Embryonic facial prominence (tissue), 1 donor: ENCODE results near the gene CXADR.
A peak's percentile ranks its signal among the peaks of the same experiment; 100 is the strongest.

ENCODE experiments used
- DNase-seq: peaks from one replicate; pipeline ENCODE4 v3.0.0-alpha.2; 2016; ENCODE audit errors: extremely low spot score

Gene CXADR

DNA sequence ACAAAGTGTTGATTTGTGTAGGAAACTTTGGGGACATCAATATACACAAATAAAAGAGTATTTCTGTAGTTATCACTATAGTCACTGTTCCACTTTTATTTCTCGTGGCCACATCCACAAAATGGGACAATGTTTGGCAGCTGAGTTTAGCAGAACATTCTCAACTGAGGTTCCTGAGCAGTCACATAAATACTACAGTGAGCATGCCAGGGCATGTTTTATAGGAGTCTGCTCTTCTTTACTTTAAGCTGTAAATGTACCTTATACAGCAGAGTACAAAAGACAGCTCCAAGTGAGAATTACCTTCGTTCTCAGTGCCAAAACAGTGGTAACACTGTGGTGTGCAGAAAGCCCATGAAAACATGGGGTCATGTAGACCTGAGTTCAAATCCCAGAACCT lies 94.8 kb downstream of the CXADR start:
- DNase-seq: no peak

- DNase-seq: no peak
Measured at GRCh38 chr21:17609681-17610080, 96.8 kb downstream of the CXADR start.

DNA sequence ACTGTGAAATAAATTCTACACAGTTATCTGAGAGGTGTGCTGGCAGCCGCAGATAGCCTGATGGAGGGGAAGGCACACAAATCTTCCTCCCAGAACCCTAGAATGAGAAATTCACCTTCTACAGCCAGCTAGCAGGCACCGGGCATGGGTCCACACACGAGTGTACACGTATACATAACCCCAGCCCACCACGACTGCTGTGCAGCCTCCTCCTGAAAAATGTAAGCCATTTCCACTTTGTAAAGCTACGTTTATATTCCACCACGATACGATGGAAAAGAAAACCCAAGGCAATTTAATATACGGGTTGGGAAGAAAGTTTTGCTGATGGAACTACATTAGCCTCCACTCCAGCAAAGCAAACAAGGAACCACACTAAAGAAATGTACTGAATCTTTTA lies 98.1 kb downstream of the CXADR start:
- DNase-seq: peak; percentile 7

GRCh38 chr21:17611414-17612022 lies 98.7 kb downstream of the CXADR start:
- peak; percentile 86 for DNase-seq

- DNase-seq: peak; percentile 27
Measured at GRCh38 chr21:17612023-17612564, 99.3 kb downstream of the CXADR start.

DNA sequence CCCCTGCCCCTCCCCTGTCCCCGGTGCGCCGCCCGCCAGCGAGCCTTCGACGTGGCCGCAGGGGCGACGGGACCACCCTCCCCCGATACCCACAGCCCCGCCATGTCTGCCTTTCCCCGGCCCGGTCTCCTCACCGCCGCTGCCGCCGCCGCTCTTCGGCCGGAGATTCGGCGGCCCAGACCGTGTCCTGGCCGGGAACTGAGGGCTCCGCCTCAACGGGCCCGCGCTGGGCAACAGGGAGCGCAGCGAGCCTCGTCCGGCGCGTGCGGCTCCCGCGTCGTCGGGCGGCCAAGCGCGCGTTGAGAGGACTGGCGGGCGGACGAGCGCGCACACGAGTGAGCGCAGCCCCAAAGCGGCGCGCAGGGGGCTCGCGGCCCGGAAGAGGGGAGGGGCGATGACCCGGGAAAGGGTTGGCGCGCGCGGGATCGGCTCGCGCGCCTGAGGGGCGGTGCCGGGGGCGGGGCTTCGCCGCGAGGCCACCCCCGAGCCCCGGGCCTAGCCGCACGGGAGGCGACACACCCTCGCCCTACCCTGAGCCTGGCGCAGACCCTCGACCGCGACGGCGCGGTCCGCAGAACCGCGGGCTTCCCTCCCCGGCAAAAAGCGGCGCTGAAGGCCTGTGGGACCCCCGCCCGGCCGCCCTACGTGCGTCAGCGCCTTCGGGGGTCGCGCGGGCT lies 99.9 kb downstream of the CXADR start, which contains the start of gene BTG3:
BTG3 (minus strand) TSS at position 337 of the 677 bp plus-strand sequence. CDS start 3,757 bp downstream, outside the sequence.
- peak; percentile 72 for DNase-seq

GRCh38 chr21:17613242-17613676 lies 100.4 kb downstream of the CXADR start:
- no peak for DNase-seq

- no peak for DNase-seq
Measured at GRCh38 chr21:17616831-17617230, 104.0 kb downstream of the CXADR start.

DNA sequence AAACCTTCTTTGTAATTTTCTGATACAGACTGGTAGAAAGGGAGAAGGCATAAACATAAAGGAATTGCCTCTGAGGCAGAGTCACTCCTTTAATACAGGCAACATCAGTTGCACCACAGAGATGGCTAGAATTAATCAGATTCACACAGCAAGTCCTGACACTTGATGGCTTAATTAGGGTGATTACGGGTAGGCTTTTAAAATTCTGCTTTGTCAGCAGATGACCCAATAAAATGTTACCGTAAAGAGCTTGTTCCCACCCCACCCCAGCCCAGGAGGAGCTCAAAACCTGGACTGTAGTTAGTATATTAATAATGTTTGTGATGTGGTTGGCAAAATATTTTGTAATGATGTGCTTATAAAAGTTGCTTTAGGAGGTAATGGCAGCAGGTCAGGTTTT lies 109.2 kb downstream of the CXADR start:
- no peak for DNase-seq

- no peak for DNase-seq
Measured at GRCh38 chr21:17631195-17631594, 118.4 kb downstream of the CXADR start.

- no peak for DNase-seq
Measured at GRCh38 chr21:17636711-17637110, 123.9 kb downstream of the CXADR start.

DNA sequence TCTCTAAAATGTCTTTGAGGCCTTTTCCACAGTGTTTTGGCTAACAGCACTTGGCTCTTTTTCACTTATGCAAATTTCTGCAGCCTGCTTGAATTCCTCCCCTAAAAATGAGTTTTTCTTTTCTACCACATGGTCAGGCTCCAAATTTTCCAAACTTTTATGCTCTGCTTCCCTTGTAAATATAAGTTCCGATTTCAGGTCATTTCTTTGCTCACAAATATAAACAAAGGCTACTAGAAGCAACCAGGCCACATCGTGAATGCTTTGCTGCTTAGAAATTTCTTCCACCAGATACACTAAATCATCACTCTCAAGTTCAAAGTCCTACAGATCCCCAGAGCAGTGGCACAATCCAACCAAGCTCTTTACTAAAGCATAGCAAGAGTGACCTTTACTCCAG lies 128.0 kb downstream of the CXADR start:
- no peak for DNase-seq
